GM23338 (cell line): ENCODE measurements around the gene NTF3. TPM values are rescaled to one million over a fixed set of nuclear protein-coding genes. Genes with fewer than 3 reads are reported as not detected.

ENCODE experiments used
- ATAC-seq: fragments of 200-7000 bp; cut with Tn5 transposase; 3 replicates; pipeline ENCODE4 v1.9.1; 2020
- DNase-seq: peaks from one replicate; pipeline ENCODE4 v3.0.0-alpha.2; 2015; ENCODE audit warnings: low spot score
- H2AFZ ChIP-seq: fragments of 200-600 bp; sonication (generic); 2 replicates; pipeline ENCODE4 v1.8.0; 2016; ENCODE audit warnings: antibody characterized with exemption, mild to moderate bottlenecking, moderate library complexity
- H3F3A ChIP-seq: fragments of 200-600 bp; sonication (generic); replicated peaks from 2 replicates; pipeline ENCODE4 v1.8.0; 2017; ENCODE audit warnings: antibody characterized with exemption, mixed run types, low read depth
- H3K27ac ChIP-seq: fragments of 200-600 bp; sonication (generic); 2 replicates; pipeline ENCODE4 v1.6.1; 2016; ENCODE audit warnings: low read depth
- H3K27me3 ChIP-seq: fragments of 200-600 bp; sonication (generic); 2 replicates; pipeline ENCODE4 v1.8.0; 2016; ENCODE audit warnings: mild to moderate bottlenecking, mixed run types, moderate library complexity; ENCODE audit not compliant: insufficient read depth
- H3K36me3 ChIP-seq: fragments of 200-600 bp; sonication (generic); 2 replicates; pipeline ENCODE4 v1.8.0; 2016; ENCODE audit warnings: mild to moderate bottlenecking; ENCODE audit not compliant: insufficient read depth
- H3K4me1 ChIP-seq: fragments of 200-600 bp; sonication (generic); 2 replicates; pipeline ENCODE4 v1.8.0; 2016; ENCODE audit warnings: mild to moderate bottlenecking, moderate library complexity; ENCODE audit not compliant: insufficient read depth
- H3K4me2 ChIP-seq: fragments of 200-600 bp; sonication (generic); 2 replicates; pipeline ENCODE4 v1.7.1; 2017; ENCODE audit warnings: mixed run types
- H3K4me3 ChIP-seq: fragments of 200-600 bp; sonication (generic); 2 replicates; pipeline ENCODE4 v1.6.1; 2016; ENCODE audit warnings: mixed run types
- H3K79me2 ChIP-seq: fragments of 200-600 bp; sonication (generic); replicated peaks from 2 replicates; pipeline ENCODE4 v1.8.0; 2017; ENCODE audit warnings: mild to moderate bottlenecking; ENCODE audit not compliant: insufficient read depth
- H3K9me2 ChIP-seq: fragments of 200-600 bp; sonication (generic); 2 replicates; pipeline ENCODE4 v1.8.0; 2017; ENCODE audit not compliant: insufficient read depth
- H4K20me1 ChIP-seq: fragments of 200-600 bp; sonication (generic); replicated peaks from 2 replicates; pipeline ENCODE4 v1.8.0; 2017; ENCODE audit warnings: mild to moderate bottlenecking; ENCODE audit not compliant: insufficient read depth
- H3K27ac Mint-ChIP-seq: 2 replicates; pipeline ENCODE4 v1.8.0; 2020; ENCODE audit warnings: inconsistent platforms, mild to moderate bottlenecking, moderate library complexity, mixed read lengths
- H3K27me3 Mint-ChIP-seq: 3 replicates; pipeline ENCODE4 v1.8.0; 2022; ENCODE audit warnings: low read depth, mild to moderate bottlenecking, moderate library complexity, mixed read lengths, inconsistent platforms; ENCODE audit not compliant: insufficient read depth, poor library complexity
- H3K36me3 Mint-ChIP-seq: 3 replicates; pipeline ENCODE4 v1.8.0; 2021; ENCODE audit warnings: low read depth, mild to moderate bottlenecking, inconsistent platforms, moderate library complexity, mixed read lengths
- H3K4me1 Mint-ChIP-seq: 3 replicates; pipeline ENCODE4 v1.8.0; 2020; ENCODE audit warnings: mild to moderate bottlenecking, inconsistent platforms, mixed read lengths
- H3K4me3 Mint-ChIP-seq: 3 replicates; pipeline ENCODE4 v1.8.0; 2021; ENCODE audit warnings: moderate library complexity, mild to moderate bottlenecking, inconsistent platforms, mixed read lengths
- H3K9me3 Mint-ChIP-seq: 3 replicates; pipeline ENCODE4 v1.8.0; 2020; ENCODE audit warnings: moderate library complexity, mild to moderate bottlenecking, inconsistent platforms, mixed read lengths
- CREB1 ChIP-seq: fragments of 250-450 bp; sonication (Bioruptor Pico); IDR thresholded peaks from 2 replicates; pipeline ENCODE4 v1.5.0; 2020; ENCODE audit warnings: low read depth, mild to moderate bottlenecking, moderate library complexity
- CTCF ChIP-seq, 2 experiments: fragments of 200-600 bp in 1 of 2; sonication (generic) in 1 of 2; conservative IDR thresholded peaks; 2 replicates each; pipeline versions ENCODE4 v1.5.1 to v1.6.1; 2016 to 2017; ENCODE audit warnings: antibody characterized with exemption in 2 of 2, low read depth in 2 of 2, mild to moderate bottlenecking in 2 of 2, moderate library complexity in 1 of 2
- ETS1 ChIP-seq: IDR thresholded peaks from 2 replicates; pipeline ENCODE4 v1.6.1; 2016; ENCODE audit warnings: antibody characterized with exemption
- EZH2 ChIP-seq: fragments of 200-600 bp; sonication (generic); IDR thresholded peaks from one replicate; pipeline ENCODE4 v1.8.0; 2017; ENCODE audit warnings: antibody characterized with exemption, mild to moderate bottlenecking, low read depth; ENCODE audit not compliant: unreplicated experiment
- EZH2phosphoT487 ChIP-seq: fragments of 200-600 bp; sonication (generic); IDR thresholded peaks from one replicate; pipeline ENCODE4 v1.8.1; 2018; ENCODE audit warnings: antibody characterized with exemption; ENCODE audit not compliant: unreplicated experiment
- JUNB ChIP-seq: IDR thresholded peaks from one replicate; pipeline ENCODE4 v1.6.1; 2016; ENCODE audit warnings: antibody characterized with exemption; ENCODE audit not compliant: unreplicated experiment
- STAT1 ChIP-seq: IDR thresholded peaks from one replicate; pipeline ENCODE4 v1.6.1; 2016; ENCODE audit warnings: antibody characterized with exemption; ENCODE audit not compliant: unreplicated experiment
- ZNF462 ChIP-seq: fragments of 250-450 bp; sonication (Bioruptor Pico); IDR thresholded peaks from 2 replicates; pipeline ENCODE4 v1.5.0; 2020; ENCODE audit warnings: mild to moderate bottlenecking, moderate library complexity
- polyA plus RNA-seq: library from polyadenylated mRNA; unstranded; fragments of >200 nt; fragmentation: Nextera tagmentation; extraction: Ambion mirVana; gene quantifications from 2 replicates; pipeline ENCODE4 v1.2.1, GENCODE V29; 2016
- total RNA-seq: library from RNA; depleted of rRNA; stranded (reverse); fragments of >200 nt; shearing (Covaris generic); gene quantifications from 2 replicates; pipeline ENCODE4 v1.2.3, GENCODE V29; 2014

The NTF3 gene
- total and polyA plus RNA-seq, 2 experiments from 2014 or later = 1.2 TPM; not detected in 1

GRCh38 chr12:5439788-5440300 lies 7.9 kb downstream of the NTF3 start (continued):
- TF ChIP-seq CTCF (conservative IDR thresholded peaks at IDR 0.05; ENCODE audit: low read depth in 2 of 2) (no peak), CREB1 (no peak), ETS1 (no peak), STAT1 (no peak), EZH2phosphoT487 (no peak), JUNB (no peak)

- peaks cover 7% of the 10 kb centered on the region; the same call in 1 of the 2 replicates for H3K4me1 ChIP-seq
- DNase-seq (no peak), ATAC-seq (no peak)
- H3K36me3 ChIP-seq = no peaks in the 10 kb centered on the region
- no peak overlapping the region for H3K4me3 Mint-ChIP-seq
- TF ChIP-seq CTCF (conservative IDR thresholded peaks at IDR 0.05; ENCODE audit: low read depth in 2 of 2) = no peak
- no peak for TF ChIP-seq STAT1
- TF ChIP-seq EZH2 = no peak
- no peak for TF ChIP-seq CREB1
- TF ChIP-seq JUNB = no peak
- no peak for TF ChIP-seq ZNF462
- H3K4me2 ChIP-seq = no peak overlapping the region
- no peaks in the 10 kb centered on the region for H3K9me2 ChIP-seq
- peaks cover 20% of the 10 kb centered on the region for H3K4me1 Mint-ChIP-seq
- H4K20me1 ChIP-seq = no peaks in the 10 kb centered on the region
- peaks cover 29% of the 10 kb centered on the region for H3K27me3 ChIP-seq
- no peaks in the 10 kb centered on the region for H3K27me3 Mint-ChIP-seq
- H3F3A ChIP-seq = no peaks in the 10 kb centered on the region
- no peak overlapping the region for H3K27ac Mint-ChIP-seq
- no peak overlapping the region for H3K4me3 ChIP-seq
- H3K27ac ChIP-seq = no peak overlapping the region
- no peaks in the 10 kb centered on the region for H3K36me3 Mint-ChIP-seq
- H2AFZ ChIP-seq = no peak overlapping the region
- no peaks in the 10 kb centered on the region for H3K79me2 ChIP-seq
- no peaks in the 10 kb centered on the region for H3K9me3 Mint-ChIP-seq
Observed at GRCh38 chr12:5440978-5441377, 9.1 kb downstream of the NTF3 start.
